Measurements from ENCODE around the gene VPS13C. TPM values are rescaled to one million over a fixed set of nuclear protein-coding genes. Genes with fewer than 3 reads are reported as not detected.
"Not testable (repeated sequence)": the region's sequence is repeated elsewhere in the genome, so short reads cannot be mapped to it uniquely, and the experiment has no call there.

The VPS13C gene
- total RNA-seq, 1 donor from 2014 or later, result 60.2 TPM

GRCh38 chr15:62035256-62035924 is 24.9 kb downstream of the VPS13C start:
- peak; percentile 12 for DNase-seq (ENCODE audit: low spot score)

- no peak for DNase-seq (ENCODE audit: low spot score)
These were observed 32.3 kb downstream of the VPS13C start for GRCh38 chr15:62027916-62028315.

- no peak for DNase-seq (ENCODE audit: low spot score)
These were observed 33.0 kb downstream of the VPS13C start for GRCh38 chr15:62027263-62027565.

GRCh38 chr15:62026487-62027262 is 33.6 kb downstream of the VPS13C start:
- no peak for DNase-seq (ENCODE audit: low spot score)

- DNase-seq (ENCODE audit: low spot score), result no peak
These were observed 38.2 kb downstream of the VPS13C start for GRCh38 chr15:62021991-62022600.

GRCh38 chr15:62020576-62021160 is 39.6 kb downstream of the VPS13C start:
- no peak for DNase-seq (ENCODE audit: low spot score)

- not testable (repeated sequence) for DNase-seq (ENCODE audit: low spot score)
These were observed 54.9 kb downstream of the VPS13C start for GRCh38 chr15:62005354-62005753.

GRCh38 chr15:61997786-61998185 is 62.5 kb downstream of the VPS13C start:
- no peak for DNase-seq (ENCODE audit: low spot score)

GRCh38 chr15:61996056-61996635 is 64.1 kb downstream of the VPS13C start:
- no peak for DNase-seq (ENCODE audit: low spot score)

GRCh38 chr15:61994216-61994615 is 66.0 kb downstream of the VPS13C start:
- peak; percentile 24 for DNase-seq (ENCODE audit: low spot score)

GRCh38 chr15:61992518-61992917 is 67.7 kb downstream of the VPS13C start:
- DNase-seq (ENCODE audit: low spot score), result no peak

- no peak for DNase-seq (ENCODE audit: low spot score)
These were observed 70.6 kb downstream of the VPS13C start for GRCh38 chr15:61989667-61990066.

GRCh38 chr15:61987824-61988223 is 72.4 kb downstream of the VPS13C start:
- DNase-seq (ENCODE audit: low spot score), result no peak

- no peak for DNase-seq (ENCODE audit: low spot score)
These were observed 77.2 kb downstream of the VPS13C start for GRCh38 chr15:61983081-61983480.

- DNase-seq (ENCODE audit: low spot score), result no peak
These were observed 82.0 kb downstream of the VPS13C start for GRCh38 chr15:61978225-61978624.

- DNase-seq (ENCODE audit: low spot score), result no peak
These were observed 85.5 kb downstream of the VPS13C start for GRCh38 chr15:61974759-61975158.

- DNase-seq (ENCODE audit: low spot score), result no peak
These were observed 86.1 kb downstream of the VPS13C start for GRCh38 chr15:61974118-61974517.

- no peak for DNase-seq (ENCODE audit: low spot score)
These were observed 108.3 kb downstream of the VPS13C start for GRCh38 chr15:61951949-61952348.

- peak; percentile 1 for DNase-seq (ENCODE audit: low spot score)
These were observed 113.5 kb downstream of the VPS13C start for GRCh38 chr15:61946778-61947177.

GRCh38 chr15:61943992-61944391 is 116.3 kb downstream of the VPS13C start:
- DNase-seq (ENCODE audit: low spot score), result no peak

GRCh38 chr15:61938249-61938648 is 122.0 kb downstream of the VPS13C start:
- DNase-seq (ENCODE audit: low spot score), result no peak

GRCh38 chr15:61936528-61937195 is 123.6 kb downstream of the VPS13C start:
- no peak for DNase-seq (ENCODE audit: low spot score)

All from umbilical cord (tissue), 2 donors.